ENCODE data around the gene C2CD4A.

C2CD4A gene, protein sequence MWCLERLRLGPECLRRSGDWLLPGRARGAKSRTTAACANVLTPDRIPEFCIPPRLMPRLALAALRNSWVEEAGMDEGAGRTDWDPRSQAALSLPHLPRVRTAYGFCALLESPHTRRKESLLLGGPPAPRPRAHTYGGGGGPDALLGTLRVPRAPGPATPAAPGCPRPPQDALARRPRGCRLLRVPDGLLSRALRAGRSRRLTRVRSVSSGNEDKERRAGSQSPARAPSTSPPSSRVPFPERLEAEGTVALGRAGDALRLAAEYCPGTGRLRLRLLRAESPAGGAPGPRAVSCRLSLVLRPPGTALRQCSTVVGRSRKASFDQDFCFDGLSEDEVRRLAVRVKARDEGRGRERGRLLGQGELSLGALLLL

DNA sequence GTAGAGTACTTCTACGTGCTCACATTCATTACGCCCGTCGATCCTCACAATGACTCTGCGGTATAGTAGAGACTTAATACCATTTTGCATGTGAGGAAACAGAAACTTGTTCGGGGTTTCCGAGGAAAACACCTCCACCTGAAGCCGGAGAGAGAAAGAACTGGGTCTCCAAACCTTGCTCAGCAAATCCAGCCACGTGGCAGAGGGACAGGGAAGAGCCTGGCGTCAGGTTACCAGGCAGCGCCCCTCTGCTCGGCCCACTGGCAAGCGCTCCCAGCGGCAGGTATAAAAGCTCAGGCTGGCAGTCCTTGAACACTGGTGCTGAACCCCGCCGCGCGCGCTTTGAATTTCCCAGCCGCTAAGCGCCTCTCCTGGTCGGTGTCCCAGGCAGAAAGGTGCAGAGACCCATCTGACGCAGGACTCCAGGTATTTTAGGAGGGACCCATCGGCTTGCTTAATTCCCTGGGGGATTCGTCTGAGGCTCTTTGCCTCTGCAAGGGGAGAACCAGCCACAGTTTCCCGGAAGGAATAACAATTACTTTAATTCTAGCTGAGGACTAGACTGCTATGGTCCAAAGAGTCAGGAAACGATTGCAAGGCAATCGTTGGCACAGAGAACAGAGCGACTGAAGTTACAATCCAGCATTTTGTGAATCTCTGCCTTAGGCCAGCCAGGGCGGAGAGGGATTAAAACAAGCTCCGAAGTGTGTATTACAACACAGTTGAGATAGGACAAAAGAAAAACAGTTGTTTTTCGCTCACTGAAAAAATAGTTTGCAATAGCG is at the start of gene C2CD4A:
C2CD4A (plus strand) TSS at position 315 of the 785 bp plus-strand sequence. CDS start 637 bp downstream, outside the sequence.
- TF ChIP-seq, protein P1, sequence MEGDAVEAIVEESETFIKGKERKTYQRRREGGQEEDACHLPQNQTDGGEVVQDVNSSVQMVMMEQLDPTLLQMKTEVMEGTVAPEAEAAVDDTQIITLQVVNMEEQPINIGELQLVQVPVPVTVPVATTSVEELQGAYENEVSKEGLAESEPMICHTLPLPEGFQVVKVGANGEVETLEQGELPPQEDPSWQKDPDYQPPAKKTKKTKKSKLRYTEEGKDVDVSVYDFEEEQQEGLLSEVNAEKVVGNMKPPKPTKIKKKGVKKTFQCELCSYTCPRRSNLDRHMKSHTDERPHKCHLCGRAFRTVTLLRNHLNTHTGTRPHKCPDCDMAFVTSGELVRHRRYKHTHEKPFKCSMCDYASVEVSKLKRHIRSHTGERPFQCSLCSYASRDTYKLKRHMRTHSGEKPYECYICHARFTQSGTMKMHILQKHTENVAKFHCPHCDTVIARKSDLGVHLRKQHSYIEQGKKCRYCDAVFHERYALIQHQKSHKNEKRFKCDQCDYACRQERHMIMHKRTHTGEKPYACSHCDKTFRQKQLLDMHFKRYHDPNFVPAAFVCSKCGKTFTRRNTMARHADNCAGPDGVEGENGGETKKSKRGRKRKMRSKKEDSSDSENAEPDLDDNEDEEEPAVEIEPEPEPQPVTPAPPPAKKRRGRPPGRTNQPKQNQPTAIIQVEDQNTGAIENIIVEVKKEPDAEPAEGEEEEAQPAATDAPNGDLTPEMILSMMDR (IDR thresholded peaks at IDR 0.05) = peak; percentile 56
- no peak for TF ChIP-seq ZFX (IDR thresholded peaks at IDR 0.05; ENCODE audit: borderline replicate concordance)
- H3K27ac ChIP-seq = no peak within 1 kb of the TSS

DNA sequence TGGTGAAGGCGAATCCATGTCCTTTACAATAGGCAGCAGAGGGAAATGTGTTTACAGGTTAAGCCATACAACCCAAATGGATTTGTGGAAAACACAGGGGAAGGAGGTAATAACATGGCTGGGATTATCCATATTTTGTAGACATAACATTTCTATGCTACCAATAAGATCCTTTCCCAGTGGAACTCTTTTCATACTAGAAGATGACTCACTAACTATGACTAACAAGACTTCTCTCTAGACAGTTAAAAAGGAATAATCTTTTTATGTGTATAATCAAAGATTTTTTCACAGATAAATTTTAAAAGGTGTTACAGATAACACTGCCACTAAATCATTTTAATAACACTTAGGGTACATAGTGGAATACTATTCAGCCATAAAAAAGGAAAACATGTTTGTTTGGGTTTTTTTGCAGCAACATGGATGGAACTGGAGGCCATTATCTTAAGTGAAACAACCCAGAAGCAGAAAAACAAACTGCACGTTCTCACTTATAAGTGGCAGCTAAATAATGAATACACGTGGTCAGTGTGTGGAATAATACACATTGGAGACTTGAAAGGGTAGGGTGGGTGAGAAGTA is 46.1 kb upstream of the C2CD4A start:
- H3K27ac ChIP-seq = no peak overlapping the region
- no peak for TF ChIP-seq ZFX (IDR thresholded peaks at IDR 0.05; ENCODE audit: borderline replicate concordance)
- TF ChIP-seq, protein P1 (IDR thresholded peaks at IDR 0.05) = no peak

DNA sequence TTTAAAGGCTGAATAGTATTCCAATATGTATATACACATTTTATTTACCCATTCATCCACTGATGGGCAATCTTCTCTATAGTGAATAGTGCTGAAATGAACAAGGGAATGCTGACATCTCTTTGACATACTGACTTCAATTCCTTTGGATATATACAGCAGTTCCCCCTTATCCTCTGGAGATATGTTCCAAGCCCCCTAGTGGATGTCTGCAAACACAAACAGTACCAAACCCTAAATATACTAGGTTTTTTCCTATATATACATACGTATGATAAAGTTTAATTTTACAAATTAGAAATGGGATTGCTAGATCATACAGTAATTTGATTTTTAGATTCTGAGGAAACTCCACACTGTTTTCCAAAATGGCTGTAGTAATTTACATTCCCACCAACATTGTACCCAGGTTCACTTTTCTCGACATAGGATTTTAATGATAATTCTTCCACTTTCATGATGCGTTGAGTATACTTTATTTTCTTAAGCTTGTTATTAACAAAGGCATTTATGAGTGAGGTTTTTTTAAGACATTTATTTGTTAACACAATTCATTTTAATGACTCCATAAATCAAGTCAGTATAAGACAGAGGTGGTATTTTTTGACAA is 44.7 kb upstream of the C2CD4A start:
- TF ChIP-seq, protein P1 (IDR thresholded peaks at IDR 0.05) = peak; percentile 52
- TF ChIP-seq ZFX (IDR thresholded peaks at IDR 0.05; ENCODE audit: borderline replicate concordance) = no peak

DNA sequence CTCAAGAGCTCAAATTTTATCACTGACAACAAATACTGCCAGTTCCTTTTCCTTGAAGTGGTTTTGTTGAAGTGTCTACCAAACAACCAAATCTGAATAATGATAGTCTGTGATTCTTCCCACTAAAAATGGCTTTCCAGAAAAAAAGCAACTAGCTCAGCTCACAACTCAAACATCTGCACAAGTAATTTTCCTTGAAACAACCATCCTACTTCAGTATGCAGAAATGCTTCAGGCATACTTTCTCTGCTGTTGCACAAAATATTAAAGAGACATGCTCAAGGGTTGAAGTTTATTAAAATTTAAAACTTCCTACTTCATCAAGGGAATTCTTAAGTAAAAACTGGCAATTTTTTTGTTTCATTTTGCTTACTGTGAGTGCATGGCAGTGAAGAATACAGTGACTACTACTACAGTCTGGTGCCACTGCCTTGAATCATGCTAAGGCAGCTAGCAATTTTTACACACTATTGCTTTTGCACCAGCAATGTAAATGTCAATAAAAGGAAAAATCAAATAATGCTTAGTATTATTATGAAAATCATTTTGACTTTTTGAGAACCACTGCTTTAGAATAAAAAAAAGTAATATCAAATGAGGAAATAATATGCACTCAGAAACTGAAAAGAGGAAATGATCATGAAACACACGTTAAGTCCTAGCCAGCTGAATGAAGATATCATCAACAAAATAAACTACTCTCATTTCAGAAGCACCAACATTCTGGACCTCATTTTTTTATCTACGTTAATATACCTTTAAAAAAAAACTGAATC is 40.1 kb upstream of the C2CD4A start:
- no peak overlapping the region for H3K27ac ChIP-seq
- TF ChIP-seq, protein P1 (IDR thresholded peaks at IDR 0.05) = no peak
- TF ChIP-seq ZFX (IDR thresholded peaks at IDR 0.05; ENCODE audit: borderline replicate concordance) = no peak

More for the DNA sequence above, 44.7 kb upstream of the C2CD4A start:
- H3K27ac ChIP-seq = no peak overlapping the region

DNA sequence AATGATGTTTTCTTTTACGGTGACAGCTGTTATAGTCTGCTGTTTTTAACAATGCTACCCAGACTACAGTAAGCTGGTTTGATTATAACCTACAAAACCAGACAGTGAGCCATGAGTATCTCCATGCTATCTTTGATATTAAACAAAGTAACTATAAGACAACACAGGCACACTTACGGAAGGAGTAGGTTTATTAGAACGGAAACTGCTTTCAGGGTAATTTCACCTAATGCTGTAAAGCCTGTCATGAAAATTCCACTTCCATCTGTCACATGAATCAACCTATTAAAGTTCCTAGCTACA is 39.6 kb upstream of the C2CD4A start:
- no peak overlapping the region for H3K27ac ChIP-seq
- no peak for TF ChIP-seq ZFX (IDR thresholded peaks at IDR 0.05; ENCODE audit: borderline replicate concordance)
- TF ChIP-seq, protein P1 (IDR thresholded peaks at IDR 0.05) = no peak

DNA sequence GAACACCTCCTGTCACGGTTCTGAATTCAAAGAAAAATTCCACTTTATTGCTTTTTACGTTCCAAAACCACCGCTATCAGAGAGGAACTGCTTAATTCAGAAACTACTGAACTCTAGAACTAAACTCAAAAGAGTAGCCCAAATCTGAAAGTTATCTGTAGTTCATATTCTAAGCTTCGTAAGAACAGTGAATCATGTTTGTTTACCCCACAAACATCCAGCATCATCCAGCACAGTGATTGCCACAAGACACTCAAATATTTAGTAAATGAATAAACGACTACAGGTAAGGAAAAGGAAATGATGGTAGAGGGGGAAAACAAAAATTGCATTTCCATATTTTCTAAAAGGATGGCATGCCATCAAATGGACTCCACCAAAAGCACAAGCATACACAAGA is 38.9 kb upstream of the C2CD4A start:
- TF ChIP-seq, protein P1 (IDR thresholded peaks at IDR 0.05) = no peak
- TF ChIP-seq ZFX (IDR thresholded peaks at IDR 0.05; ENCODE audit: borderline replicate concordance) = no peak
- H3K27ac ChIP-seq = no peak overlapping the region
